Neural crest cell (in vitro differentiated cells): ENCODE results near the gene CACTIN. TPM values are rescaled to one million over a fixed set of nuclear protein-coding genes. Genes with fewer than 3 reads are reported as not detected.

Source experiments
- DNase-seq: peaks from one replicate; pipeline ENCODE4 v3.0.0; 2021; ENCODE audit warnings: low read depth, mixed read lengths, low spot score
- H3K27ac Mint-ChIP-seq: one replicate; pipeline ENCODE4 v1.8.0; 2021; ENCODE audit warnings: mild to moderate bottlenecking, mixed read lengths; ENCODE audit not compliant: unreplicated experiment
- H3K27me3 Mint-ChIP-seq: 2 replicates; pipeline ENCODE4 v1.8.0; 2021; ENCODE audit warnings: low read depth, mild to moderate bottlenecking, mixed read lengths
- H3K36me3 Mint-ChIP-seq: 2 replicates; pipeline ENCODE4 v1.8.0; 2021; ENCODE audit warnings: low read depth, mild to moderate bottlenecking, mixed read lengths
- H3K4me1 Mint-ChIP-seq: 2 replicates; pipeline ENCODE4 v1.8.0; 2021; ENCODE audit warnings: mixed read lengths
- H3K4me3 Mint-ChIP-seq: one replicate; pipeline ENCODE4 v1.8.0; 2021; ENCODE audit warnings: mild to moderate bottlenecking, mixed read lengths
- H3K9me3 Mint-ChIP-seq: 2 replicates; pipeline ENCODE4 v1.8.0; 2021; ENCODE audit warnings: mixed read lengths
- CTCF ChIP-seq: fragments of 200-600 bp; sonication (generic); conservative IDR thresholded peaks from 2 replicates; pipeline ENCODE4 v1.5.0; 2021; ENCODE audit warnings: antibody characterized with exemption, mild to moderate bottlenecking
- total RNA-seq: library from RNA; stranded (reverse); gene quantifications from 2 replicates; pipeline ENCODE4 v1.2.1, GENCODE V29; 2021

Gene CACTIN
- total RNA-seq, 1 donor from 2014 or later = 33.5 TPM

GRCh38 chr19:3612330-3612729 is 14.3 kb downstream of the CACTIN start:
- Mint-ChIP-seq H3K36me3 (no peaks in the 10 kb centered on the region), H3K4me1 (peaks cover 8% of the 10 kb centered on the region), H3K9me3 (no peaks in the 10 kb centered on the region), H3K27me3 (peaks cover 11% of the 10 kb centered on the region), H3K27ac (no peak overlapping the region), H3K4me3 (no peak overlapping the region)
- TF ChIP-seq CTCF = no peak
- DNase-seq = no peak

- no peak for DNase-seq
- Mint-ChIP-seq H3K27me3 (peaks cover 15% of the 10 kb centered on the region), H3K36me3 (no peaks in the 10 kb centered on the region), H3K4me3 (no peak overlapping the region), H3K27ac (no peak overlapping the region), H3K9me3 (no peaks in the 10 kb centered on the region), H3K4me1 (peaks cover 8% of the 10 kb centered on the region)
- no peak for TF ChIP-seq CTCF
Observed at GRCh38 chr19:3611841-3612240, 14.7 kb downstream of the CACTIN start.

- no peak for DNase-seq
- Mint-ChIP-seq H3K9me3 (no peaks in the 10 kb centered on the region), H3K27me3 (peaks cover 15% of the 10 kb centered on the region), H3K27ac (no peak overlapping the region), H3K36me3 (no peaks in the 10 kb centered on the region), H3K4me1 (peaks cover 8% of the 10 kb centered on the region), H3K4me3 (no peak overlapping the region)
- no peak for TF ChIP-seq CTCF
Observed at GRCh38 chr19:3610745-3611717, 15.6 kb downstream of the CACTIN start.

GRCh38 chr19:3609779-3610719 is 16.5 kb downstream of the CACTIN start:
- DNase-seq = no peak
- H3K36me3 Mint-ChIP-seq = no peaks in the 10 kb centered on the region
- H3K27ac Mint-ChIP-seq = no peak overlapping the region
- H3K27me3 Mint-ChIP-seq = peaks cover 15% of the 10 kb centered on the region
- no peaks in the 10 kb centered on the region for H3K9me3 Mint-ChIP-seq
- no peak overlapping the region for H3K4me3 Mint-ChIP-seq
- no peak for TF ChIP-seq CTCF
- H3K4me1 Mint-ChIP-seq = peaks cover 8% of the 10 kb centered on the region

- Mint-ChIP-seq H3K9me3 (no peaks in the 10 kb centered on the region), H3K4me3 (no peak overlapping the region), H3K27me3 (peaks cover 15% of the 10 kb centered on the region), H3K27ac (no peak overlapping the region), H3K36me3 (no peaks in the 10 kb centered on the region), H3K4me1 (peaks cover 8% of the 10 kb centered on the region)
- no peak for DNase-seq
- no peak for TF ChIP-seq CTCF
Observed at GRCh38 chr19:3608750-3609322, 17.8 kb downstream of the CACTIN start.
